ENCODE results near the gene PLCB3. TPM values are rescaled to one million over a fixed set of nuclear protein-coding genes. Genes with fewer than 3 reads are reported as not detected.

The PLCB3 gene
- total RNA-seq, 2 donors from 2014 or later, result 7.5 to 15.5 TPM

DNA sequence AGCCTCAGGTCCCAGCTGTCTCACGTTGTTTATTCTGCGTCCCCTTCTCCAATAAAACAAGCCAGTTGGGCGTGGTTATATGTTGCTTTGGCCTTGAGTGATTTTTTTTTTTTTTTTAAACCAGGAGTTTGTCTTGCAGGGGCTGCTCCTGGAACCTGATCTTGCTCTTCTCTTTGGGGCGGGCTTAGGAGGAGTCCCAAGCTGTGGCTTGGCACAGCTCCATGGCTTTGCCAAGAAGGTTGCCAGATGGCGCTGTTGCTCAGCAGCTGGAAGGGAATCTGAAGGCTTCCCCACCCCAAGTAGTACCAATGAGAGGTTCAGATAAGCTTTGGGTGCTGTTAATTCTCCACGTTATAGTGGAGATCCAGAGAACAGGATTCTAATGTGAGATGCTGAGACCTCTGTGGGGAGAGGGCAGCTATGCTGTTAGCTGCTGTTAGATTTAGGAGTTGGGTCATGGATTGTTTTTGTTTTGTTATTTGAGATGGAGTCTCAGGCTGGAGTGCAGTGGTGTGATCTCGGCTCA, 46.8 kb upstream of the PLCB3 start:
- Histone ChIP-seq H3K4me3 (no peak overlapping the region), H3K36me3 (peaks cover 60% of the 10 kb centered on the region), H3K9me3 (no peaks in the 10 kb centered on the region), H3K27me3 (no peaks in the 10 kb centered on the region), H3K27ac (no peak overlapping the region), H3K4me1 (peaks cover 0 to 38% of the 10 kb centered on the region in 2 donors)
- TF ChIP-seq, protein P1, sequence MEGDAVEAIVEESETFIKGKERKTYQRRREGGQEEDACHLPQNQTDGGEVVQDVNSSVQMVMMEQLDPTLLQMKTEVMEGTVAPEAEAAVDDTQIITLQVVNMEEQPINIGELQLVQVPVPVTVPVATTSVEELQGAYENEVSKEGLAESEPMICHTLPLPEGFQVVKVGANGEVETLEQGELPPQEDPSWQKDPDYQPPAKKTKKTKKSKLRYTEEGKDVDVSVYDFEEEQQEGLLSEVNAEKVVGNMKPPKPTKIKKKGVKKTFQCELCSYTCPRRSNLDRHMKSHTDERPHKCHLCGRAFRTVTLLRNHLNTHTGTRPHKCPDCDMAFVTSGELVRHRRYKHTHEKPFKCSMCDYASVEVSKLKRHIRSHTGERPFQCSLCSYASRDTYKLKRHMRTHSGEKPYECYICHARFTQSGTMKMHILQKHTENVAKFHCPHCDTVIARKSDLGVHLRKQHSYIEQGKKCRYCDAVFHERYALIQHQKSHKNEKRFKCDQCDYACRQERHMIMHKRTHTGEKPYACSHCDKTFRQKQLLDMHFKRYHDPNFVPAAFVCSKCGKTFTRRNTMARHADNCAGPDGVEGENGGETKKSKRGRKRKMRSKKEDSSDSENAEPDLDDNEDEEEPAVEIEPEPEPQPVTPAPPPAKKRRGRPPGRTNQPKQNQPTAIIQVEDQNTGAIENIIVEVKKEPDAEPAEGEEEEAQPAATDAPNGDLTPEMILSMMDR (IDR thresholded peaks at IDR 0.05), result peak; percentile 63 to 83
- peak; percentile 92 for DNase-seq (ENCODE audit: low spot score)

DNA sequence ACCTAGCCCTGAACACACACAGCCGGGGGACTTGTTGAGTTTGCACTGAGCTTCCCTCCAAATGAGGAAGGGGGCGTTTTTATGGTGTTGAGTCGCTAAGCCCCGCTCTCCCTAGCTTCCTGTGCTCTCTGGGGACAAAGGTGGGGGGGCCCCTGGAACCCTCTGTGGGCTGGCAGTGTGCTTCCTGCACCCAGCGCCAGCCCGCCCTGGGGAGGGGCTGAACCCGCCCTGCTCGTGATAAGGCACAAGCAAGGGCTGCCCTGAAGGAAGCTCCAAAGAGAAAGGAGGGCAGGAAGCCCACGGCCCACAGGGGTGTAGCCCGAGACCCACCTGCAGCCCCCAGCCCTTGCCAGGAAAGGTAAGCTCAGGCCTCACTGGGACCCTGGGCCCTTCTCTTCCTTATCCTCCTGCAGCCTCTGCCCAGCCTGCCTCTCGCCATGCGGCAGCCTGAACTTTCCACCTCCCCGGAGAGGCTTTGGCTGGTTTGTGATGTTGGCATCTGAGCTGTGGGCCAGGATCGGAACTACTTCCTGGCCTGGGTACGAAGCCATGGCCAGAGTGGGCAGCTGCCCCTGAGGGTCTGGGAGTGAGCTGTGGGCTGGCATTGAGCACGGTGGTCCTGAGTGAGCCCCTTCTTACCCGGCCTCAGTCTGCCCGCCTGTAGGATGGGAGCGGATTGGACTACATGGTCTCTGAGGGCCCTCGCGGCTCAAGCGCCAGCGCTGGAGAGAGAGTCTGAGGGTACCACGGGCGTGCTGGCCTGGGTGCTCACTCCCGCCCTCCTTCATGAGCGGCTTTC, 44.7 kb upstream of the PLCB3 start, which contains the start of gene FERMT3:
TSS of gene FERMT3 (plus strand) at position 265 of the 799 bp plus-strand sequence. CDS start 644 bp downstream, outside the sequence.
- Histone ChIP-seq H3K27me3 (no peaks in the 10 kb centered on the region), H3K27ac (peak within 1 kb of the TSS; percentile 84 to 92), H3K4me1 (peaks cover 0 to 38% of the 10 kb centered on the region in 2 donors), H3K36me3 (peaks cover 39% of the 10 kb centered on the region), H3K9me3 (no peaks in the 10 kb centered on the region), H3K4me3 (peak within 1 kb of the TSS; percentile 43 to 49)
- no peak for DNase-seq (ENCODE audit: low spot score)
- TF ChIP-seq, protein P1 (IDR thresholded peaks at IDR 0.05), result no peak

DNA sequence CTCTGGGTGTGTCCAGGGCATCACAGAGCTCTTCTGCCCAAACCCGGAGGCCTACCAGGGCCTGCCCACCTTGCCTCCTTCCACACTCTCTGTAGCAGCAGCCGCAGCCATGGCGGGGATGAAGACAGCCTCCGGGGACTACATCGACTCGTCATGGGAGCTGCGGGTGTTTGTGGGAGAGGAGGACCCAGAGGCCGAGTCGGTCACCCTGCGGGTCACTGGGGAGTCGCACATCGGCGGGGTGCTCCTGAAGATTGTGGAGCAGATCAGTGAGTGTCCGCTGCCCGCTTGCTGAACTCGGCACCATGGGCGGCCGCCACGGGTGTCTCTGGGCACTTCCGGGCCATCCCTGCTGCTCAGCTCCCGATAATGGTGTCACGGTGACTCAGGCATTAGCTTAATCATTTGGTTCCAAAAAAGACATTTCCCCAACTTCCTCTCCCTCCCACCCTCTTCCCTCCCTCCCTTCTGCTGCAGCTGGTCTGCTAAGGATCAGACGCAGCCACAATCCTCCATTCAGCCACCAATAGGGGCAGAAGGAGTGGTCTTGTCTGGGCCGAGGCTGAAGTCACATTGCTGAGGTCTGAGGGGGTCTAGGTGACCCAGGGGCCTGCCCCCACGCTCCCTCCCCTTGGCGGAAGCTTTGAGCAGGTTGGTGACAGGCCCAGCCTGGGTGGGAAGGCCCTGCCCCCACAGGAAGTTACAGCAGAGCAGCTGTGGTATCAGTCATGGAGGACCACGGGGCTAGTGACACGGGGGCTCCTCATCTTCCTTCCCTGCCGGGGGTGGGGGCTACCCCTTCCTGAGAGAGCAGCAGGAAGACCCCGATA, 43.9 kb upstream of the PLCB3 start:
- H3K4me1 ChIP-seq, result peaks cover 0 to 38% of the 10 kb centered on the region in 2 donors
- peaks cover 35% of the 10 kb centered on the region for H3K36me3 ChIP-seq

DNA sequence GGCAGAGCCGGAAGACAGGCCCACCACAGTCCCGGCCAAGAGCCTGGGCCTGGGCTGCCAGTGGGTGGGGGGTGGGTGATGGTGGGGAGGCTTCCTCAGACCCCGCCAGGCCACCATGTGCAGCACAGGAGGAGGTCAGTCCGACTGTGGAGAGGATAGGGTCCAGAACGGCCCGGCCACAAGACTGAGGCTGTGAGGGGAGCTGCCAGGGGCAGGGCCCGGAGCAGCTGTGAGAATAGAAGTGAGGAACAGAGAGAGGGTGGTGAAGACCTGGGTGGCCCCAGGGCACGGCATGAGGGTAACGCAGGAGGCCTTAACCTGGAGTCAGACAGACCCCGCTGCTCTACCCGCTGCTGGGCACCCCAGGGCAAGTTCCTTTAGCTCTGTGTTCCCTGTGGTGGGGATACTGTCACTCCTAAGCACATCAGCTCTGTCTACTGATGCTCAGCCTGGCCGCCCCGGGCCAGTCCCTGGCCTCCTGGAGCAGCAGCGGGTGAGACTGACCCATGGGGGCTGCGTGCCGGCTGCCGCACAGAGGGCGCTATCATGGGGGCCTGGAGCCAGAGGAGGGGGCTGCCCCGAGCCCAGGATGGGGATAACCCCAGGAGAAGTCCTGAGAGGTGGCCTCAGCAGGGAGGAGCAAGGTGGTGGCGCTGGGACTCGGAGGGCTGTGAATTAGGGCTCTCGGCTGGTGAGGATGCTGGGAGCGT, 43.1 kb upstream of the PLCB3 start:
- no peak for DNase-seq (ENCODE audit: low spot score)
- Histone ChIP-seq H3K9me3 (no peaks in the 10 kb centered on the region), H3K4me3 (peak overlapping the region; percentile 43 to 49), H3K27me3 (no peaks in the 10 kb centered on the region), H3K4me1 (peaks cover 0 to 38% of the 10 kb centered on the region in 2 donors), H3K27ac (peak overlapping the region; percentile 84 to 92), H3K36me3 (peaks cover 27% of the 10 kb centered on the region)
- TF ChIP-seq, protein P1 (IDR thresholded peaks at IDR 0.05), result no peak

More for the DNA sequence above, 43.9 kb upstream of the PLCB3 start:
- H3K27me3 ChIP-seq, result no peaks in the 10 kb centered on the region
- peak overlapping the region; percentile 84 to 92 for H3K27ac ChIP-seq
- H3K4me3 ChIP-seq, result peak overlapping the region; percentile 43 to 49
- TF ChIP-seq, protein P1 (IDR thresholded peaks at IDR 0.05), result no peak
- DNase-seq (ENCODE audit: low spot score), result peak; percentile 87
- H3K9me3 ChIP-seq, result no peaks in the 10 kb centered on the region

Measured in right atrium auricular region (tissue), 2 donors.